GM18861 (cell line): ENCODE data around the gene AVPR2.

Experiments
- ATAC-seq: cut with Tn5 transposase; IDR thresholded peaks from one replicate; pipeline ENCODE4 v1.9.1; 2021; ENCODE audit not compliant: unreplicated experiment

The AVPR2 gene

DNA sequence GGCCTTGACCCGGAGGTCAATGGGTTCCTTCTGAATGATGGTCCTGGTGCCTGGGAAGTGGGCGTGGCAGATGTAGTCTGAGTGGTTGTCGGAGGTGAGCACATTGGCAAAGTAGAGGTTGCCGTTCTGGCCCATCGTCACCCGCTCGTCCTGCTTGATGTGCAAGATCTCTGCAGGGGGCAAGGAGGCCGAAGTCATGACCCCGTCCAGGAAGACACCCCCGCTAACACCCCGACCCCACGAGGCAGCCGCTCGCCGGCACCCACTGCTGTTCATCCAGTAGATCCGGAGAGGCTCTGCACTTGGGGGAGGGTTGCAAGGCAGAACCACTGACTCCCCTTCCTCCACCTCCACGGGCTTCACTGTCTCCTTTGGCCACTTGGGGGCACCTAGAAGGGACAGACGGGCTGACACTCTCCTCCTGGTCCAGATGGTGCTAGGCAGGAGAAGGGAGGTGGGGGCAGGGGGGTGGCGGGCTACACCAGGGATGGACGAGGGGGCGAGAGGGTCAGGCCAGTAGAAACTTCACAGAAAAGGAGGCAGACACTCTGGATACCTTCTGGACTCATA is 33.6 kb upstream of the AVPR2 start:
- no peak for ATAC-seq

DNA sequence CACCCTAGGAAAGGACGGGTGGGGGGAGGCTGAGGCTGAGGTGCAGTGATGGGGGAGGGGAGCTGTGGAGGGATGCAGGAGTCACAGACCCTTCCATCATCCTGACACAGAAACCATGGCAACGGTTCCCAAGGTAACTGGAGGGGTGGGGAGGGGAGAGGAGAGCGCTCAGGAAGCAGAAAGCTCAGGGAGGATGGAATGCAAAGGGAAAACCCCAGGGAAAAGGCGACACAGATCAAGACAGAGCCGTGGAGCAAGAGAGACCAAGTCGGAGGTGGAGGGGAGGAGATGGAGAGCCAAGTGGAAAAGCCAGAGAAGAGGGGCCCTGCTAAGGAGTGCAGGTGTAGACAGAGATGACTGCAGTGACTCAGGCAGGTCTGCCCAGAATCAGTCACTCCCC is 33.0 kb upstream of the AVPR2 start:
- ATAC-seq = no peak

DNA sequence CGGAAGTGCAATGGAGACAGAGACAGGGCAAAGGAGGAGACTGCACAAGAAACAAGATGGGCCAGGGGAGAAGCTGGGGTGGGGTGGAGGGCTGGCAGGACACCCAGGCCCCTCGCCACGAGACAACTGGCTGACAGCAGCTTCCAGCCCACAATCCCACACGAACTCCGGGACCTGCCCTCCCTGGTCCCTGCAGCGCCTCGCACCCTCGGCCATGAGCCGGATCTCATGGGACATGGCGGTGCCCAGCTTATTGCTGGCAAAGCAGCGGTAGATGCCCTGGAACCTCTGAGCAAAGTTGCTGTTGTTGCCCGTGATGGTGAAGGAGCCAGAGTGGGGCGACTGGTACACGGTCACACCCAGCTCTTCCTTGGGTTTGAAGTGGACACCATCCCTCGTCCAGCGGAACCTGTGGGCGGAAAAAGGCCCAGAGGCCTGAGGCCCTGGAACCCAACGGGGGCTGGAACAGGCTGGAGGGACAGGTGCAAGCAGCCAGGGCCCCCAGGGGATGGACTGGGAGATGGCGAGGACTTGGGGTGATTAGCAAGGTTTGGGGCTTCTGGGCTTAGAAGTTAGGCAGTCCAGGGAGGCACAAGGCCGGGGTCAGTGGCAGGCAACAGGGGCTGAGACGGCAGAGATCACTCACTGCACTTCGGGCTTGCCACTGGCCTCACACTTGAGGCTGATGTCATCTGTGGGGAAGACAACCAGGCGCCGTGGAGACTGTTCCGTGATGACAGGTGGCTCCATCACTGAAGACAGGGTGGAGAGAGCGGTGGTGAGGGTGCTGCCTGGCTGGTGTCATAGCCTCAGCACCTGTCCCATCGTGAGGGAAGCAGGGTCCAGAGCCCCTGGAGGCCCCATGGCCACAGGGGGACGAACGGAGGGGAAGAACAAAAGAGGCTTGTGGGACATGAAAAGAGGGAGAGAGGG is 32.3 kb upstream of the AVPR2 start:
- ATAC-seq = no peak

DNA sequence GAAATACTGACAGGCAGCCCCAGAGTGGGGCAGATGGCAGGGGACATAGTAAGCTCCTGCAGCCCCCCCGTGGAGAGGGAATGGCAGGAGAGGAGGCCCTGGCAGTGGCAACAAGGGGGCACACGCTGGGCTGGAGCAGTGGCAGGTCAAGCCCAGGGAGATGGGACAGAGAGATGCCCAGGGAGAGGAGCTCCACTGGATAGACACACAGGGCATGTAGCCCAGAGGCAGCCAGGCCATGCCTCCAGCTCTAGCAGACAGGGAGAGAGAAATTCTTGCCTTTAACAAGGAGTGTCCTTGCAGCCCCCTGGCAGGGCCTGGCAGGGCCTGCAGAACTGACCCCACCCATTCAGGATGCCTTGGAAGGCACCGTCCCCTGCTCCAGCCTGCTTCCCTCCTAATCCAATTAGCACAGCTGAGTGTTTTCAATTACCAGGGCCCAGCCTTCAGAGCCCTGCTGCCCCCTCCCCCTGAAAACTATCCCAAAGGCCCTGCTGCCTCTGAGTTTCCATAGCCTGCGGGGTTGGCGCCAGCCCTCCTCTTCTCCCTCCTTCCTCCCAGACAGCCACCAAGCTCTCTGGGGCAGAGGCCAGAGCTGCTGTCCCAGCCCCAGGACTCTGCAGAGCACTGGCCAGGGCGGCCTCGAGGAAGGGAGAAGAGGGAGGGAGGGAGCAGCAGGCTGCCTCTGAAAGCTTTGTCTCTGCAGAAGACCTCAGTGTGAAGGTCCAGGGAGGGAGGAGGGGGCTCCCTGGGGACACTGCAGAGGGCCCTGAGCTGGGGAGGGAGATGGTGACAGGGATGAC is 31.0 kb upstream of the AVPR2 start:
- ATAC-seq = no peak

DNA sequence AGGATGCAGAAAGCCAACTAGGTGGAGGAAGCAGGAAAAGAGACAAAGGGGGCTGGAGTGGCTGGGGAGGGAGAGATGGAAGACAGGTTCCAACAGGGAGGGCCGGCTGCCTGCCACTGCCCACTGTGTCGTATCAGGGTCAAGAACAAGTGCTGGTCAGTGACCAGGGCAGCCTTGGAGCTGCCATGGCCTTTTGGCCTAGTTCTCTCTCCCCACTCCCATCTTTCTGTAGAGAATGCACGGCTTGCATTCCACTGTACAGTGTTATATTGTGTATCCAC is 30.4 kb upstream of the AVPR2 start:
- ATAC-seq = no peak

DNA sequence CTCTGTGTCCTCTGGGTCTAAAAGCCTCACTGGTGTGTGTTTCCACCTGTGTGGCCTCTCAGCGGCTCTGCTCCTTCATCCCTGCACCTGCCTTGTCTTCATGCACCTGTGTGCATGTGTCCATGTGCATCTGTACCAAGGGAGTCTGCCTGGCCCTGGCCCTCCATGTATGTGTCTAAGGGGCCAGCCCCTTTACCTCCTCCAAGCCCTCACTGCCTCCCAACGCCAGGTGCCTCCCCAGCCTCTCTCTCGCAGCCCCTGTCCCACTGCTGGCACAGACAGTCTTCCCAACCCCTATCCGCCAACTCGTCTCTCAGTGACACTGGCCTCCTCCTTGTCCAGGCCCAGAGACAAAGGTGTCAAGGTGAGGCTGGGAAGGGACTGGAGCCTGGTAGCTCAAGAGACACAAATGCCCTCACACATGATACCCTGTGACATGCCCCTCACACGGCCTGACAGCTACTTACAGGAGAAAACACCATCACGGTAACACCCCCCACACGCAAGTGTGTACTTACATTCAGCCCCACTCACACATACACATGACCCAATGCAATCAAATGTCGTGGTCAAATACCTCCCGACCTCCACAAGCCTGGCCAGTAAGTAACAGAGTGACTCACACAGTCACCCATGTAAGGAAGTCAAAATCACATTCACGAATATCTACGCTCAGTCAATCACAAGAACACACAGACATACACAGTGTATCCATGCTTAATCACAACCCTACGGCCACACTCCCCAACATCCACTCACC is 29.9 kb upstream of the AVPR2 start:
- no peak for ATAC-seq

DNA sequence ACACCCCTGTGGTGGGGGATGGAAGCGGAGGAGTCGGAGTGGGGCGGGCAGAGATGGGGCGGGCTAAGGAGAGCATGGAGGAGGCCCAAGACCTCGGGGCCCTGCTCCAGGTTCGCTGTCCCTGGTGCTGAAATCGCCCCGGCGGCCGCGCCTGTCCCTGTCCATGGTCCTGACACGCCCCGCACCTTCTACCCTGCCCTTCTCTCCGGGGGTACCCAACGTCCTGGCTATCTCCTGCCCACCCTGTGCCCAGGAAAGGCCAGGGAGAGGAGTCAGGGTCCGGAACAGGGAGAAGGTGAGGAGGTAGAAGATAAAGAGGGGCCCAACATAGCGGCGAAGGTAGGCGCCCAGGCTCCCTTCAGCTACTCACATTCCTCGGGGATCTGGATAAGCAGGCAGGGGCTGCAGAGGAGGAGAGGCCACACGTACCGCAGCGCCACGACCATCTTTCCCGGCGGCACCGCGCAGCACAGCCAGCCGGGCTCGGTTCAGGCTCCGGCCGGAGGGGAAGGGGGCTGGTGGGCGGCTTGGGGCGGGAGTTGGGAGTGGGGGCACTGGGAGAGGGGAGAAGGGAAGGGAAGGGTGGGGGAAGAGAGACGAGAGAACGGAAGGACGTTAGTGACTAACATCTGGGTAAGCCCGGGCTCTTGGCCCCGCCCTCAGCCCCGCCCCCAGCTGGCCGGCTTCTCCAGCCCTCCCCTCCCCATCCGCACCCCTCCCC is 28.9 kb upstream of the AVPR2 start:
- ATAC-seq = no peak

DNA sequence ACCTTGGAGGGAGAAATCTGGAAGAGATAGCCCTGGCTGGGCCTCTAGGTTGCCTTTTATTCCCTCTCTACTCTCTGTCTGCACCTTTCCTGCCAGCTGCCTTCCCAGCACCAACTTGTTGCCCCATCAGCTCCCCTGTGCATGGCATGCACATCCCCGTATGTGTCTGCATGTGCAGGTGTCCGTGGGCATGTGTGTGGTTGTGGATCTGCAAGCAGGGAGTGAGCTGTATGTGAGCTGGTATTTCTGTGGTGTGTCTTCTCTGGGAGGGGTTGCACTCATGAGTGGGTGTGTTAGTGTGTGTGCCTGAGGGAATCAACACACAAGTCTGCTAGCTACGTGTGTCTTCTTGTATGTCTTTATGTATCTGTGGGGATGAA is 28.4 kb upstream of the AVPR2 start:
- no peak for ATAC-seq

DNA sequence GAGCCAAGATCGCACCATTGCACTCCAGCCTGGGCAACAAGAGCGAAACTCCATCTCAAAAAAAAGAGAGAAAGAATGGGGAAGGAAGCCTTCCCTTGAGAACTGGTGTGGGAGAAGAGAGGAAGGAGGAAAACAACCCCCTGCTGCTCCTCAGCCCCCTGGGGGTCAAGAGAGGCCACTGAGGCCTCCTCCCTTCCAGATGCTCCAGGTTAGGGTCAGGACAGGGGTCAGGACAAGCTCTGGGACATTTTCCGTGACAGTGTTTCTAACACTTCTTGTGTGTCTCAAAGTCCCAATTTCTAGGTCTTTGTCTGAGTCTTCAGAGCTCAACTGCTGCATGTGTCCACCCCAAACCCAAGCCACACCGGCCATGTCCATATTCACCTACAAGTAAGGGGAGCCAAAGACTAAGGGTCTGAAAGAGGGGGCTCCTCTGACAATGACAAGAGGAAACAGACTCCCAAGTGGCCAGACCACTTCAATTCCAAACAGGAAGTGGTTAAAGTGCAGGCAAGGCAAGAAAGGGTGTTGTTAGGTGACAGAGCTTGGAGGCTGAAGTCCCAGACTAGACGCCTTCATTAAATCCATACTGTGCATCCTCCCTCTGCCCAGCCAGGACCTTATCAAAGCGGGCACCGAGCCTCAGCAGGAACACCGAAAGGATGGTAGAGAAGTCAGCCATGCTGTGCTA is 26.8 kb upstream of the AVPR2 start:
- no peak for ATAC-seq

DNA sequence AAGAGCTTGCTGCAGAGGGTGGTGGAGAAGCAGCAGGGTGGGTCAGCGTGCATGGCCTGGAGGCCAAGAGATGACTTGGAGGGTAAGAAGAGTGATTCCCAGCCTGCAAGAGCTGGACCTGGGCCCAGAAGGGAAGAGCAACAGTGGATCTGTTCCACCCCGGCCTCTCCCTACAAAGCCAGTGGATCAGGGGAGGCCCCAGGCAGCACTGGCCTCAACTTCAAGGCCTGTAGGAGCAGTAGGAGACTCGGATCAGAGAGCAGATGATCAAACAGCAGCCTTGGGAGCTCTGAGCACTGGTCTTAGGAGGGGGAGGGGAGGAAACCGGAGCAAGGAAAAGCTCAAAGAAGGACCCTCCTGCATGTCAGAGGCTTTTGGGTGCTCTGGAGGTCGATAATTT is 26.1 kb upstream of the AVPR2 start:
- no peak for ATAC-seq

DNA sequence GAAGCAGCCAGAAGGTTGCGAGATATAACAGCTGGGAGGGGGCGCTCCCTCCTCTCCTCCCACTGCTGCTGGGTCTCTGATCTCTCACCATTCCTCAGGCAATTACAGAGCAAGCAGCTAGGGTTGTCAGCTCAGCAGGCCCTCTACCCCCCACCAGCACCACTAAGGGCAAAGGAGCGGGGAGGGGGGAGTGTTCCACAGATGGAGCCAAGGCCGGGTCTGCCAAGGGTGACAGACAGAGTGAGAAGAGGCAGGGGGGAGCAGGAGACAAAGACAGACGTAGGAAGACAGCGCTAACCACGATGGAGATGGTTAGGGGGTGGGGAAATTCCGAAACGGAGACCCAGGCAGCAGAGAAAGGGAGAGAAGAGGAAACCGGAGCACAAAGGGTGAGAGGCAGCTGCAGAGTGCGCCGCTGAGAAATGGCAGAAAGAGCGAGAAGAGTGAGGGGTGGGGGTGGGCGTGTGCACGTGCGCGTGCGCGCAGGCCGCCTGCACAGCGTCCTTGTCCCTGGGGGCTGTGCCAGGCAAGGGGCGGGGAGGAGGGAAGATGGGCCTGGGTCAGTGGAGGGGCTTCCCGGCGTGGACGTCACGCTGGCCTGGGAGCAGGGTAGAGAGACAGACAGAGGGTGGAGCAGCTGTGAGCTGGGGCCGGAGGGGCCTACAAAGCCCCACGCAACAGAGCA is 25.4 kb upstream of the AVPR2 start:
- no peak for ATAC-seq

DNA sequence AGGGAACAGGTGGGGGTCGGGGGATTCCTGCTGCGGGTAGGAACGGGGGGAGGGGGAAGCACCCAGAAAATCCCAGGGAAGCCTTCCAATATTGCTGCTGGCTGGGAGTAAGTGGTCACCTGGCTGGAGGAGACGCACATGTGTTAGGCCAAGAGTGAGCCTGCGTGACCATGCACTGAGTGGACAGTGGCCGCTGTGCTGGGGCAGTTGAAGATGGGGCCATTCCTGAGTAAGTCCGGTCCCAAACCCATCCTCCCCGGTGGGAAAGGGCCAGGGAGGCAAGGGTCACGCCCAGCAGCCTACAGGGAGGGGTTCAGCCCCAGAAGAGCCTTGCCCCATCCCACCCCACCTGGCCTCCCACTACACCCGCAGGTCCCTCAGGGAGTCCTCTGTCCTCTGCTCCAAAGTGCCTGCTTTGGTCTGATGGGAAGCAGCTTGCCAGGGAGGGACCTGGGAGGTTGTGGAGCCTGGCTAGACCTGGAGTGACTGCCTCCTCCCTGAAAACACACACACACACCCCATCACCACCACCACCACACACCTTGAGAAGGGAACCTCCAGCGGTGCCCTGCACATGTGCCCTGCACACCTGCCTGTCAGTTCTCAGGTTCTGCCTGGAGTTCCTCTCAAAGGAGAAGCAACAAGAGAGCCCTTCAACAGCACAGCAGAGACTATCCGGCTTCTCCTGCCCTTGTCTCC is 24.6 kb upstream of the AVPR2 start:
- no peak for ATAC-seq

DNA sequence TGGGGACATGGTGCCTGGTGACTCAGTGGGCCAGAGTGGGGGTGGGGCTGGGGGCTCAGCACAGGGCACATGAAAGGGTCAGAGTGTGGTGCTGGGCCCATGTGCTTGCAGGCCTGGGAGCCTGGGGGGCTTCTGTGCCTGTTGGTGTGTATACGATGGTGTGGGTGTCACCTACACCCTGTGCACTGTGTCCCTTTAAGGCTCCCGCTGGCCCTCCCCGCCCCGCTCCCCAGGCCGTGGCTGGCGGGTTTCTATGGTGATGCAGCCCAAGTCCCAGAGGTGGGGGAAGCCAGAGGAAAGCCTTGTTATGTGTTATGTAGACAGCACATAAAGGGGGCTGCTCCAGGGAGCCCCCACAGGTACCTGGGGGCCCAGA is 24.0 kb upstream of the AVPR2 start:
- no peak for ATAC-seq

DNA sequence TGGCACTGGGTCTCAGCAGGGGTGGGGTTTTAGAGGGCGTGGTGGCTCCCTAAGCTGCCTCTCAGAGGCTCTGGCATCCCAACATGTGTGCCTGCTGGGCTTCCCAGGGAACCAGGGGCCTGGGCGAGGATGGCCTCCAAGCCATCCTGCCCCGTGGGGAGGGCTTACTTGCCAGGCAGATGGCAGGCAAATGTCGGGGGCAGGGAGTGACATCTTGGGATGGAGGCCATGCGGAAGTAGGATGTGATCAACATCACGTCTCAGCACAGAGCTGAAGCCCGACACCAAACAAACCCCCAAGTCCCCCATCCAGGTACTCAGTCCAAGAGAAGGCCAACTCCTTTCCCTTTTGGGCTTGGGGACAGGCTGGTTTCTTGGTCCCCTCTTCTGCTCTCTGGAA is 23.2 kb upstream of the AVPR2 start:
- ATAC-seq = no peak

DNA sequence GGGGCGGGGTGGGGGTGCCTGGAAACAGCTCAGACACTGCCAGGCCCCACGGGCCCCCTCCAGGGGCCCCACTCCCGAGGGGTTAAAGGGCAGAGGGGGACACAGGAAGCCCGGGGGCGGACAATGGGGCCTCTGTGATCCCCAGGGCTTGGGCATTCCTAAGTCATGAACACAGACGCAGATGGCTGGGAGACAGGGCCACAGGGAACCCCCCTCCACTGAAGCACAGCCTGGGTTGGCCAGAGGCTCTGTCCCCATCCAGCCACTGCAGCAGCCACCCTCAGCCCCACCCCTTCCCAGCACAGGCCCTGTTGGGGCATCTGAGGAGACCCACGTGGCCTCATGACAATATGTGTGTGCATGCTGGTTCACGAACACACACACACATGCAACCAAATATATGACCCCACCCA is 22.4 kb upstream of the AVPR2 start:
- no peak for ATAC-seq

DNA sequence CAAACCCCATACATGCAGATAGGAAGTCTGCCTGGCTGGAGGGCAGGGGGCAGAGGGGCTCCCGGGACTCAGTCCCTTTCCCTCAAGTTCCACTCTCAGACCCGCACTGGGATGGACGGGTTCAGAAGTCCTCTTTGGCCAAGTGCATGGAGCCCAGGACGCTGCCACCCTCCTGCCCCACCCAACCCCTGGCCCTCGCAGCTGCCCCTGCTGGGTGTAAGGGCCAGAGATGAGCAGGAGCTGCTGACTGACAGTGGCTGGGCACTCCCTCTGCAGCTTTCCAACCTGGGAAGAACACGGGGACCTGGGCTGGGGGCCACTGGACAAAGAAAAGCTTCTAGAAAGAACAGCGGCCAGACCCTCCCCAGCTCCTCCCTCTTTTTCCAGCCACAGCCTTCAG is 21.9 kb upstream of the AVPR2 start:
- no peak for ATAC-seq

DNA sequence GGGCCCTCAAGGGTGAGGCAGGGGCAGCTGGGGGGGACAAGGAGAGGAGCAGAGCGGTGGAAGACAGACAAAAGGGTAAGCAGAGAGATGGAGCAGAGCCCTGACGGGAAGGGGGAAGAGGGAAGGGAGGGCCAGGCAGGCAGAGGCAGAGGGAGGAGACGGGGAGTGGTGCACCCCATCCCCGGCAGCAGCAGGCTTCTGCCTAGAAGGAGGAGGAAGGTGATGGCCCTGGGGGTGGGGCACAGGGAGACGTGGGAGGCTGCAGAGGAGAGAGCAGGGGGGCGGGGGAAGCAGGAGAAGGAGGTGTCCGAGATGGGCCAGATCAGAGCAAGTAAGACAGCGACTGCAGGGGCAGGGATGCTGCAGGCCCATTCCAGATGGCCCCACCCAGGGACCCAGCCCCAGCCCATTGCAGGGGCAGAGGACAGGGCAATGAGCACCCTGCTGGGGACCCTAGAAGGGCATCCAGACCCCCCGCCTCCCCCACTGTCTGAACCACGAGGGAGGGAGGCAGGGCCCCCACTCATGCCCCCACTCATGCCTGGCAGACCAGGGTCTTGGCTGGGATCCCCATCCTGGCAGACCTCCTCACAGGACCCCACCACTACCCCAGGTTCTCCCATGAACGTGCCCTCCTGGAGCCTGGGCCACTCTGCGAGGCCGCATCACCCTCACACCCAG is 21.2 kb upstream of the AVPR2 start:
- ATAC-seq = no peak

DNA sequence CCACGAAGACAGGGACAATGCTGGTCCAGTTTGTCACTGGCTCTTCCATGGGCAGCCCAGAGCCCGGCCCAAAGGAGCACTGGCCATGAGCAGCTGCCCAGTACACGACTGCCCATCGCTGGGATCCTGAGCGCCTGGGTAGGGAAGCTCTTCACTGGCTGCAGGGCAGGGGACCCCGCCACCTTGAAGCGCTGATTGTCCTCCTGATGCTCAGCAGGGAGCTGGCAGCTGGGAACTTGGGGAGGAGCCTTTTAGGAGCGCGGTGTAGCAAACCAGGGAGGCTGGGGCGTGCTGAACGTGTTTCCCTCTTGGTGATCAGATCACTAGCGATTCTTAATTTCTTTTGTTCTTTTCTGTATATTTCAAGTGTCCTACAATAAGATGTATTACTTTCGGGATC is 20.3 kb upstream of the AVPR2 start:
- no peak for ATAC-seq

DNA sequence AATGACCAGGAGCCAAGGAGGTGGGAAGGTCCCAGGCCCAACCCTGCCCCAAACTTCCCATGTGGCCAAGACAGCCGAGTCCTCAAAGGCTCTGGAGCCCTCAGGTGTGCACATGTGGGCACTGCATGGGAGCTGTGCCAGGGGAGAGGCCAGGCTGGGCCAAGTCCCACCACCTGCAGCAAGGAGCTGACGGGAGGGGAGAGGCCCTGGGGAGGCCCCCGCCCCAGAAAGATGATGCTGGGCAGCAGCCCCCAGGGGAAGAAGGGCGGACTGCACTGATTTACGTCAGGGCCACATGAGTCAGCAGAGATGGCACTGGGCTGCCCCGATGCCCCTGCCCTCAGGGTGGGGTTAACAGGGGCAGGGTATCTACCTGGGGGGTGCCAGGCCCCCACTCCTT is 19.9 kb upstream of the AVPR2 start:
- ATAC-seq = no peak
